GM23338 (cell line): ENCODE data around the gene MEN1. TPM values are rescaled to one million over a fixed set of nuclear protein-coding genes. Genes with fewer than 3 reads are reported as not detected.

Experiments used
- ATAC-seq: fragments of 200-7000 bp; cut with Tn5 transposase; 3 replicates; pipeline ENCODE4 v1.9.1; 2020
- DNase-seq: peaks from one replicate; pipeline ENCODE4 v3.0.0-alpha.2; 2015; ENCODE audit warnings: low spot score
- H2AFZ ChIP-seq: fragments of 200-600 bp; sonication (generic); 2 replicates; pipeline ENCODE4 v1.8.0; 2016; ENCODE audit warnings: antibody characterized with exemption, mild to moderate bottlenecking, moderate library complexity
- H3F3A ChIP-seq: fragments of 200-600 bp; sonication (generic); replicated peaks from 2 replicates; pipeline ENCODE4 v1.8.0; 2017; ENCODE audit warnings: antibody characterized with exemption, mixed run types, low read depth
- H3K27ac ChIP-seq: fragments of 200-600 bp; sonication (generic); 2 replicates; pipeline ENCODE4 v1.6.1; 2016; ENCODE audit warnings: low read depth
- H3K27me3 ChIP-seq: fragments of 200-600 bp; sonication (generic); 2 replicates; pipeline ENCODE4 v1.8.0; 2016; ENCODE audit warnings: mild to moderate bottlenecking, mixed run types, moderate library complexity; ENCODE audit not compliant: insufficient read depth
- H3K36me3 ChIP-seq: fragments of 200-600 bp; sonication (generic); 2 replicates; pipeline ENCODE4 v1.8.0; 2016; ENCODE audit warnings: mild to moderate bottlenecking; ENCODE audit not compliant: insufficient read depth
- H3K4me1 ChIP-seq: fragments of 200-600 bp; sonication (generic); 2 replicates; pipeline ENCODE4 v1.8.0; 2016; ENCODE audit warnings: mild to moderate bottlenecking, moderate library complexity; ENCODE audit not compliant: insufficient read depth
- H3K4me2 ChIP-seq: fragments of 200-600 bp; sonication (generic); 2 replicates; pipeline ENCODE4 v1.7.1; 2017; ENCODE audit warnings: mixed run types
- H3K4me3 ChIP-seq: fragments of 200-600 bp; sonication (generic); 2 replicates; pipeline ENCODE4 v1.6.1; 2016; ENCODE audit warnings: mixed run types
- H3K79me2 ChIP-seq: fragments of 200-600 bp; sonication (generic); replicated peaks from 2 replicates; pipeline ENCODE4 v1.8.0; 2017; ENCODE audit warnings: mild to moderate bottlenecking; ENCODE audit not compliant: insufficient read depth
- H3K9me2 ChIP-seq: fragments of 200-600 bp; sonication (generic); 2 replicates; pipeline ENCODE4 v1.8.0; 2017; ENCODE audit not compliant: insufficient read depth
- H4K20me1 ChIP-seq: fragments of 200-600 bp; sonication (generic); replicated peaks from 2 replicates; pipeline ENCODE4 v1.8.0; 2017; ENCODE audit warnings: mild to moderate bottlenecking; ENCODE audit not compliant: insufficient read depth
- H3K27ac Mint-ChIP-seq: 2 replicates; pipeline ENCODE4 v1.8.0; 2020; ENCODE audit warnings: inconsistent platforms, mild to moderate bottlenecking, moderate library complexity, mixed read lengths
- H3K27me3 Mint-ChIP-seq: 3 replicates; pipeline ENCODE4 v1.8.0; 2022; ENCODE audit warnings: low read depth, mild to moderate bottlenecking, moderate library complexity, mixed read lengths, inconsistent platforms; ENCODE audit not compliant: insufficient read depth, poor library complexity
- H3K36me3 Mint-ChIP-seq: 3 replicates; pipeline ENCODE4 v1.8.0; 2021; ENCODE audit warnings: low read depth, mild to moderate bottlenecking, inconsistent platforms, moderate library complexity, mixed read lengths
- H3K4me1 Mint-ChIP-seq: 3 replicates; pipeline ENCODE4 v1.8.0; 2020; ENCODE audit warnings: mild to moderate bottlenecking, inconsistent platforms, mixed read lengths
- H3K4me3 Mint-ChIP-seq: 3 replicates; pipeline ENCODE4 v1.8.0; 2021; ENCODE audit warnings: moderate library complexity, mild to moderate bottlenecking, inconsistent platforms, mixed read lengths
- H3K9me3 Mint-ChIP-seq: 3 replicates; pipeline ENCODE4 v1.8.0; 2020; ENCODE audit warnings: moderate library complexity, mild to moderate bottlenecking, inconsistent platforms, mixed read lengths
- CREB1 ChIP-seq: fragments of 250-450 bp; sonication (Bioruptor Pico); IDR thresholded peaks from 2 replicates; pipeline ENCODE4 v1.5.0; 2020; ENCODE audit warnings: low read depth, mild to moderate bottlenecking, moderate library complexity
- EZH2 ChIP-seq: fragments of 200-600 bp; sonication (generic); IDR thresholded peaks from one replicate; pipeline ENCODE4 v1.8.0; 2017; ENCODE audit warnings: antibody characterized with exemption, mild to moderate bottlenecking, low read depth; ENCODE audit not compliant: unreplicated experiment
- EZH2phosphoT487 ChIP-seq: fragments of 200-600 bp; sonication (generic); IDR thresholded peaks from one replicate; pipeline ENCODE4 v1.8.1; 2018; ENCODE audit warnings: antibody characterized with exemption; ENCODE audit not compliant: unreplicated experiment
- JUNB ChIP-seq: IDR thresholded peaks from one replicate; pipeline ENCODE4 v1.6.1; 2016; ENCODE audit warnings: antibody characterized with exemption; ENCODE audit not compliant: unreplicated experiment
- NANOG ChIP-seq: IDR thresholded peaks from 2 replicates; pipeline ENCODE4 v1.6.1; 2016; ENCODE audit warnings: antibody characterized with exemption, borderline replicate concordance
- POLR2AphosphoS5 ChIP-seq: IDR thresholded peaks from 2 replicates; pipeline ENCODE4 v1.6.1; 2016; ENCODE audit warnings: antibody characterized with exemption, low read depth
- STAT1 ChIP-seq: IDR thresholded peaks from one replicate; pipeline ENCODE4 v1.6.1; 2016; ENCODE audit warnings: antibody characterized with exemption; ENCODE audit not compliant: unreplicated experiment
- ZNF114 ChIP-seq: fragments of 250-450 bp; sonication (Bioruptor Pico); IDR thresholded peaks from 2 replicates; pipeline ENCODE4 v1.5.0; 2020; ENCODE audit warnings: mild to moderate bottlenecking, moderate library complexity
- ZNF331 ChIP-seq: fragments of 250-450 bp; sonication (Bioruptor Pico); IDR thresholded peaks from 2 replicates; pipeline ENCODE4 v1.5.0; 2020; ENCODE audit warnings: low read depth, mild to moderate bottlenecking, moderate library complexity
- polyA plus RNA-seq: library from polyadenylated mRNA; unstranded; fragments of >200 nt; fragmentation: Nextera tagmentation; extraction: Ambion mirVana; gene quantifications from 2 replicates; pipeline ENCODE4 v1.2.1, GENCODE V29; 2016
- total RNA-seq: library from RNA; depleted of rRNA; stranded (reverse); fragments of >200 nt; shearing (Covaris generic); gene quantifications from 2 replicates; pipeline ENCODE4 v1.2.3, GENCODE V29; 2014
- TF ChIP-seq, protein P1 (sequence below): IDR thresholded peaks from 2 replicates; pipeline ENCODE4 v1.6.1; 2016; ENCODE audit warnings: antibody characterized with exemption
- TF ChIP-seq, protein P2 (sequence below), 2 experiments: fragments of 200-600 bp in 1 of 2; sonication (generic) in 1 of 2; conservative IDR thresholded peaks; 2 replicates each; pipeline versions ENCODE4 v1.5.1 to v1.6.1; 2016 to 2017; ENCODE audit warnings: antibody characterized with exemption in 2 of 2, low read depth in 2 of 2, mild to moderate bottlenecking in 2 of 2, moderate library complexity in 1 of 2
- TF ChIP-seq, protein P3 (sequence below): fragments of 250-450 bp; sonication (Bioruptor Pico); IDR thresholded peaks from 2 replicates; pipeline ENCODE4 v1.5.0; 2020; ENCODE audit warnings: mild to moderate bottlenecking, moderate library complexity
- TF ChIP-seq, protein P4 (sequence below): IDR thresholded peaks from one replicate; pipeline ENCODE4 v1.6.1; 2018; ENCODE audit warnings: antibody characterized with exemption; ENCODE audit not compliant: unreplicated experiment

The MEN1 gene
- total and polyA plus RNA-seq, 2 experiments from 2014 or later: 31.6 to 45.2 TPM

DNA sequence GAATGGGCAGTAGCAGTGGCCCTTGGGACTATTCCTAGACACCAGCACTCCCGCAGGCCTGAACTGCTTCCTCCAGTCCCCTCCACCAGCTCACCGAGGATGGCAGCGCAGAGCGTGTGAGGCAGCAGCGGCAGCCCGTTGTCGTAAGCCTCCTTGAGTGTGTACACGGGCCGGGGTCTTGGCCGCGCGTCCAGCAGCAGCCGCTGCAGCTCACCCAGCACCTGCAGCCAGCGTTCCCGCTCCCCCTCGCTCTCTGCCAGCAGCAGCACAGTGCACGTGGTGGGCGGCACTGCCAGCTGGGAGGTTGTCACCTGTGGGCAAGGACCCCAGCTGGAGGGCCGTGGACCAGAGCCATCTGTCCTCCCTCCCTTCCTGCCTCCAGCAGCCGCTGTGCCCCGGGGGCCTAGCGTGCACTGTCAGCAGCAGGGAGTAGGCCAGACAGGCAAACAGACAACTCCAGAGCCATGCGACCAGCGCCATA lies 21.1 kb upstream of the MEN1 start:
- Mint-ChIP-seq H3K36me3 (peaks cover 7% of the 10 kb centered on the region; the same call in 2 of the 3 replicates), H3K9me3 (no peaks in the 10 kb centered on the region), H3K4me3 (no peak overlapping the region), H3K27ac (no peak overlapping the region), H3K27me3 (no peaks in the 10 kb centered on the region), H3K4me1 (no peaks in the 10 kb centered on the region)
- Histone ChIP-seq H3K9me2 (no peaks in the 10 kb centered on the region), H3K4me3 (no peak overlapping the region), H3F3A (no peaks in the 10 kb centered on the region), H2AFZ (no peak overlapping the region), H3K4me1 (no peaks in the 10 kb centered on the region), H3K36me3 (no peaks in the 10 kb centered on the region), H3K4me2 (no peak overlapping the region), H3K27ac (no peak overlapping the region), H4K20me1 (no peaks in the 10 kb centered on the region), H3K27me3 (no peaks in the 10 kb centered on the region), H3K79me2 (no peaks in the 10 kb centered on the region)
- DNase-seq: no peak
- no peak for TF ChIP-seq ZNF331 (CRISPR knock-in tag)
- TF ChIP-seq STAT1: no peak
- no peak for TF ChIP-seq ZNF114 (CRISPR knock-in tag)
- TF ChIP-seq NANOG: no peak
- TF ChIP-seq, protein P1, sequence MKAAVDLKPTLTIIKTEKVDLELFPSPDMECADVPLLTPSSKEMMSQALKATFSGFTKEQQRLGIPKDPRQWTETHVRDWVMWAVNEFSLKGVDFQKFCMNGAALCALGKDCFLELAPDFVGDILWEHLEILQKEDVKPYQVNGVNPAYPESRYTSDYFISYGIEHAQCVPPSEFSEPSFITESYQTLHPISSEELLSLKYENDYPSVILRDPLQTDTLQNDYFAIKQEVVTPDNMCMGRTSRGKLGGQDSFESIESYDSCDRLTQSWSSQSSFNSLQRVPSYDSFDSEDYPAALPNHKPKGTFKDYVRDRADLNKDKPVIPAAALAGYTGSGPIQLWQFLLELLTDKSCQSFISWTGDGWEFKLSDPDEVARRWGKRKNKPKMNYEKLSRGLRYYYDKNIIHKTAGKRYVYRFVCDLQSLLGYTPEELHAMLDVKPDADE: no peak
- TF ChIP-seq CREB1 (CRISPR knock-in tag): no peak
- TF ChIP-seq JUNB: no peak
- TF ChIP-seq, protein P2, sequence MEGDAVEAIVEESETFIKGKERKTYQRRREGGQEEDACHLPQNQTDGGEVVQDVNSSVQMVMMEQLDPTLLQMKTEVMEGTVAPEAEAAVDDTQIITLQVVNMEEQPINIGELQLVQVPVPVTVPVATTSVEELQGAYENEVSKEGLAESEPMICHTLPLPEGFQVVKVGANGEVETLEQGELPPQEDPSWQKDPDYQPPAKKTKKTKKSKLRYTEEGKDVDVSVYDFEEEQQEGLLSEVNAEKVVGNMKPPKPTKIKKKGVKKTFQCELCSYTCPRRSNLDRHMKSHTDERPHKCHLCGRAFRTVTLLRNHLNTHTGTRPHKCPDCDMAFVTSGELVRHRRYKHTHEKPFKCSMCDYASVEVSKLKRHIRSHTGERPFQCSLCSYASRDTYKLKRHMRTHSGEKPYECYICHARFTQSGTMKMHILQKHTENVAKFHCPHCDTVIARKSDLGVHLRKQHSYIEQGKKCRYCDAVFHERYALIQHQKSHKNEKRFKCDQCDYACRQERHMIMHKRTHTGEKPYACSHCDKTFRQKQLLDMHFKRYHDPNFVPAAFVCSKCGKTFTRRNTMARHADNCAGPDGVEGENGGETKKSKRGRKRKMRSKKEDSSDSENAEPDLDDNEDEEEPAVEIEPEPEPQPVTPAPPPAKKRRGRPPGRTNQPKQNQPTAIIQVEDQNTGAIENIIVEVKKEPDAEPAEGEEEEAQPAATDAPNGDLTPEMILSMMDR (conservative IDR thresholded peaks at IDR 0.05; ENCODE audit: low read depth in 2 of 2): no peak
- TF ChIP-seq, protein P3, sequence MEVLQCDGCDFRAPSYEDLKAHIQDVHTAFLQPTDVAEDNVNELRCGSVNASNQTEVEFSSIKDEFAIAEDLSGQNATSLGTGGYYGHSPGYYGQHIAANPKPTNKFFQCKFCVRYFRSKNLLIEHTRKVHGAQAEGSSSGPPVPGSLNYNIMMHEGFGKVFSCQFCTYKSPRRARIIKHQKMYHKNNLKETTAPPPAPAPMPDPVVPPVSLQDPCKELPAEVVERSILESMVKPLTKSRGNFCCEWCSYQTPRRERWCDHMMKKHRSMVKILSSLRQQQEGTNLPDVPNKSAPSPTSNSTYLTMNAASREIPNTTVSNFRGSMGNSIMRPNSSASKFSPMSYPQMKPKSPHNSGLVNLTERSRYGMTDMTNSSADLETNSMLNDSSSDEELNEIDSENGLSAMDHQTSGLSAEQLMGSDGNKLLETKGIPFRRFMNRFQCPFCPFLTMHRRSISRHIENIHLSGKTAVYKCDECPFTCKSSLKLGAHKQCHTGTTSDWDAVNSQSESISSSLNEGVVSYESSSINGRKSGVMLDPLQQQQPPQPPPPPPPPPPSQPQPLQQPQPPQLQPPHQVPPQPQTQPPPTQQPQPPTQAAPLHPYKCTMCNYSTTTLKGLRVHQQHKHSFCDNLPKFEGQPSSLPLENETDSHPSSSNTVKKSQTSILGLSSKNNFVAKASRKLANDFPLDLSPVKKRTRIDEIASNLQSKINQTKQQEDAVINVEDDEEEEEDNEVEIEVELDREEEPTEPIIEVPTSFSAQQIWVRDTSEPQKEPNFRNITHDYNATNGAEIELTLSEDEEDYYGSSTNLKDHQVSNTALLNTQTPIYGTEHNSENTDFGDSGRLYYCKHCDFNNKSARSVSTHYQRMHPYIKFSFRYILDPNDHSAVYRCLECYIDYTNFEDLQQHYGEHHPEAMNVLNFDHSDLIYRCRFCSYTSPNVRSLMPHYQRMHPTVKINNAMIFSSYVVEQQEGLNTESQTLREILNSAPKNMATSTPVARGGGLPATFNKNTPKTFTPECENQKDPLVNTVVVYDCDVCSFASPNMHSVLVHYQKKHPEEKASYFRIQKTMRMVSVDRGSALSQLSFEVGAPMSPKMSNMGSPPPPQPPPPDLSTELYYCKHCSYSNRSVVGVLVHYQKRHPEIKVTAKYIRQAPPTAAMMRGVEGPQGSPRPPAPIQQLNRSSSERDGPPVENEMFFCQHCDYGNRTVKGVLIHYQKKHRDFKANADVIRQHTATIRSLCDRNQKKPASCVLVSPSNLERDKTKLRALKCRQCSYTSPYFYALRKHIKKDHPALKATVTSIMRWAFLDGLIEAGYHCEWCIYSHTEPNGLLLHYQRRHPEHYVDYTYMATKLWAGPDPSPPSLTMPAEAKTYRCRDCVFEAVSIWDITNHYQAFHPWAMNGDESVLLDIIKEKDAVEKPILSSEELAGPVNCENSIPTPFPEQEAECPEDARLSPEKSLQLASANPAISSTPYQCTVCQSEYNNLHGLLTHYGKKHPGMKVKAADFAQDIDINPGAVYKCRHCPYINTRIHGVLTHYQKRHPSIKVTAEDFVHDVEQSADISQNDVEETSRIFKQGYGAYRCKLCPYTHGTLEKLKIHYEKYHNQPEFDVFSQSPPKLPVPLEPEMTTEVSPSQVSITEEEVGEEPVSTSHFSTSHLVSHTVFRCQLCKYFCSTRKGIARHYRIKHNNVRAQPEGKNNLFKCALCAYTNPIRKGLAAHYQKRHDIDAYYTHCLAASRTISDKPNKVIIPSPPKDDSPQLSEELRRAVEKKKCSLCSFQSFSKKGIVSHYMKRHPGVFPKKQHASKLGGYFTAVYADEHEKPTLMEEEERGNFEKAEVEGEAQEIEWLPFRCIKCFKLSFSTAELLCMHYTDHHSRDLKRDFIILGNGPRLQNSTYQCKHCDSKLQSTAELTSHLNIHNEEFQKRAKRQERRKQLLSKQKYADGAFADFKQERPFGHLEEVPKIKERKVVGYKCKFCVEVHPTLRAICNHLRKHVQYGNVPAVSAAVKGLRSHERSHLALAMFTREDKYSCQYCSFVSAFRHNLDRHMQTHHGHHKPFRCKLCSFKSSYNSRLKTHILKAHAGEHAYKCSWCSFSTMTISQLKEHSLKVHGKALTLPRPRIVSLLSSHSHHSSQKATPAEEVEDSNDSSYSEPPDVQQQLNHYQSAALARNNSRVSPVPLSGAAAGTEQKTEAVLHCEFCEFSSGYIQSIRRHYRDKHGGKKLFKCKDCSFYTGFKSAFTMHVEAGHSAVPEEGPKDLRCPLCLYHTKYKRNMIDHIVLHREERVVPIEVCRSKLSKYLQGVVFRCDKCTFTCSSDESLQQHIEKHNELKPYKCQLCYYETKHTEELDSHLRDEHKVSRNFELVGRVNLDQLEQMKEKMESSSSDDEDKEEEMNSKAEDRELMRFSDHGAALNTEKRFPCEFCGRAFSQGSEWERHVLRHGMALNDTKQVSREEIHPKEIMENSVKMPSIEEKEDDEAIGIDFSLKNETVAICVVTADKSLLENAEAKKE (CRISPR knock-in tag): no peak
- TF ChIP-seq POLR2AphosphoS5: no peak
- no peak for TF ChIP-seq EZH2
- TF ChIP-seq, protein P4, sequence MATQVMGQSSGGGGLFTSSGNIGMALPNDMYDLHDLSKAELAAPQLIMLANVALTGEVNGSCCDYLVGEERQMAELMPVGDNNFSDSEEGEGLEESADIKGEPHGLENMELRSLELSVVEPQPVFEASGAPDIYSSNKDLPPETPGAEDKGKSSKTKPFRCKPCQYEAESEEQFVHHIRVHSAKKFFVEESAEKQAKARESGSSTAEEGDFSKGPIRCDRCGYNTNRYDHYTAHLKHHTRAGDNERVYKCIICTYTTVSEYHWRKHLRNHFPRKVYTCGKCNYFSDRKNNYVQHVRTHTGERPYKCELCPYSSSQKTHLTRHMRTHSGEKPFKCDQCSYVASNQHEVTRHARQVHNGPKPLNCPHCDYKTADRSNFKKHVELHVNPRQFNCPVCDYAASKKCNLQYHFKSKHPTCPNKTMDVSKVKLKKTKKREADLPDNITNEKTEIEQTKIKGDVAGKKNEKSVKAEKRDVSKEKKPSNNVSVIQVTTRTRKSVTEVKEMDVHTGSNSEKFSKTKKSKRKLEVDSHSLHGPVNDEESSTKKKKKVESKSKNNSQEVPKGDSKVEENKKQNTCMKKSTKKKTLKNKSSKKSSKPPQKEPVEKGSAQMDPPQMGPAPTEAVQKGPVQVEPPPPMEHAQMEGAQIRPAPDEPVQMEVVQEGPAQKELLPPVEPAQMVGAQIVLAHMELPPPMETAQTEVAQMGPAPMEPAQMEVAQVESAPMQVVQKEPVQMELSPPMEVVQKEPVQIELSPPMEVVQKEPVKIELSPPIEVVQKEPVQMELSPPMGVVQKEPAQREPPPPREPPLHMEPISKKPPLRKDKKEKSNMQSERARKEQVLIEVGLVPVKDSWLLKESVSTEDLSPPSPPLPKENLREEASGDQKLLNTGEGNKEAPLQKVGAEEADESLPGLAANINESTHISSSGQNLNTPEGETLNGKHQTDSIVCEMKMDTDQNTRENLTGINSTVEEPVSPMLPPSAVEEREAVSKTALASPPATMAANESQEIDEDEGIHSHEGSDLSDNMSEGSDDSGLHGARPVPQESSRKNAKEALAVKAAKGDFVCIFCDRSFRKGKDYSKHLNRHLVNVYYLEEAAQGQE: no peak
- TF ChIP-seq EZH2phosphoT487: no peak
- ATAC-seq: no peak
